IPS-15b (cell line): ENCODE measurements around the gene EXOC6B.

Experiments
- H3K27me3 ChIP-seq: one replicate; pipeline ENCODE4 v1.6.1; 2013; ENCODE audit warnings: low read length; ENCODE audit not compliant: control insufficient read depth, insufficient read depth
- H3K36me3 ChIP-seq: one replicate; pipeline ENCODE4 v1.6.1; 2013; ENCODE audit warnings: low read length; ENCODE audit not compliant: control insufficient read depth, insufficient read depth
- H3K4me1 ChIP-seq: one replicate; pipeline ENCODE4 v1.6.1; 2013; ENCODE audit warnings: mild to moderate bottlenecking, low read length; ENCODE audit not compliant: control insufficient read depth, insufficient read depth
- H3K4me3 ChIP-seq: one replicate; pipeline ENCODE4 v1.5.1; 2013; ENCODE audit warnings: low read depth, low read length
- H3K9ac ChIP-seq: one replicate; pipeline ENCODE4 v1.6.1; 2013; ENCODE audit warnings: low read depth, mild to moderate bottlenecking, low read length
- H3K9me3 ChIP-seq: one replicate; pipeline ENCODE4 v1.6.1; 2013; ENCODE audit warnings: mild to moderate bottlenecking, low read length; ENCODE audit not compliant: control insufficient read depth, insufficient read depth

Gene EXOC6B

DNA sequence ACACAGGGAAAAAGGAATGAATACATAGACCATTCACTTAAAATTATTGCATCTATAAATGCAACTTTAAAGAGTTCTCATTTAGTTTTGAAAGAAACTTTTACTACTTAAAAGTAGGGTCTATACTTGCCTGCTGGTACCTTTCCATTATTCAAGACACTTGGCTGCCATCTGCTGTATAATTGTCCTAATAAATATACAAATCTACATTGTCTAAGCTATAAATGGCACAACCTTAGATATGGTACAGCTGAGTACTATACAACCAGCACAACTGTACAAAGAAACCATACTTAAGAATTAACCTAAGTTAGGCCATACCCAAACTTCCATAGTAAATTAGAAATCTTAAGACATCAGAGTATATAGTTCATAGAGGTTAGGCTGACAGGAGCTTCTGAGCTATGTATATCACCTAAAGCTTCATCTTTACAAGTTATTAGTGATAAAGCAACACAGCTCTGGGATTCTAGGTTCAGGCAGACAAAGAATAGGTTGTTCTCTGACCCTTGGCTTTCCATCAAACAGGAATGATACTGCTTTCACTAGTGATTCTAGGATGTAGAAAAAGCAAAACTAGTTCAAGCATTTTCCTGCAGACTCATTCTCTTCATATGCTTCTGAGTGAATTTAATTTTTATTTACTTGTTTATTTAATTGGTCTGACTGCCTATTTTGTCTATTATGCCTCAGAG lies 22.1 kb downstream of the EXOC6B start:
- Histone ChIP-seq H3K27me3 (no peaks in the 10 kb centered on the region), H3K36me3 (no peaks in the 10 kb centered on the region), H3K4me1 (no peaks in the 10 kb centered on the region), H3K9ac (no peak overlapping the region), H3K4me3 (no peak overlapping the region), H3K9me3 (no peaks in the 10 kb centered on the region)

DNA sequence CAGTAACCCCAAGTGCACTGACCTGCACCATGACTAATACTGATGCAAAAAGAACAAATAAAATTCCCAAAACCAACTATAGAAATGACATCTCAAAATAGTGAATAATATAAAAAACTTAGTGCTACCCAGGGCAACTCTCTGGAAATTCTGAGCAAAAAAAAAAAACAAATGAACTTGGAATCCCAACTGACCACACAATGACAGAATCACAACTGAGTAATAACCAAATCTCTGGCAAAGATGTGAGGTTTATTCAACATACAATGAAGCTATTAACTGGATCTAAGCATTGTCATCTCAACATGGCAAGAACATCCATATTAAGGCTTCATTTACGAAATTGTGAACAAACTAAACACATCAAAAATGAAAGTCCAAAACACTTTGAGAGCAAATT lies 22.7 kb downstream of the EXOC6B start:
- H3K4me3 ChIP-seq, result no peak overlapping the region
- H3K9me3 ChIP-seq, result no peaks in the 10 kb centered on the region
- H3K9ac ChIP-seq, result no peak overlapping the region
- no peaks in the 10 kb centered on the region for H3K4me1 ChIP-seq
- no peaks in the 10 kb centered on the region for H3K36me3 ChIP-seq
- no peaks in the 10 kb centered on the region for H3K27me3 ChIP-seq

DNA sequence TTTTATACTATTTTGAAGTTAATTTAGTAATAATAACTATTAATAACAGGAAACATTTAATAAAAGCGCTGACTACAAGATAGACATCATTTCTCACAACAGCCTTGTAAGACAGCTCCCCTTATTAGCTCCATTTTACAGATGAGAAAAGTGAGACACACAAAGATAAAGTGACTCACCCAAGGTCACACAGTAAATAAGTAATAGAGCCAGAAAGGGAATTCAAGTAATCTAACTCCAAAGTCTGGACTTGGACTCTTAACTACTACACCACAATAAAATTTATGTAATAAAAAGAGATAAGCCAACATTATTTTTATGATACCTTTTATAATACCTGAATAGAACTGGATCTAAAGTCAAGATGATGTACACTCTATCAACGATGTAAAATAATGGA lies 25.3 kb downstream of the EXOC6B start:
- Histone ChIP-seq H3K4me1 (no peaks in the 10 kb centered on the region), H3K27me3 (no peaks in the 10 kb centered on the region), H3K4me3 (no peak overlapping the region), H3K36me3 (no peaks in the 10 kb centered on the region), H3K9me3 (no peaks in the 10 kb centered on the region), H3K9ac (no peak overlapping the region)

DNA sequence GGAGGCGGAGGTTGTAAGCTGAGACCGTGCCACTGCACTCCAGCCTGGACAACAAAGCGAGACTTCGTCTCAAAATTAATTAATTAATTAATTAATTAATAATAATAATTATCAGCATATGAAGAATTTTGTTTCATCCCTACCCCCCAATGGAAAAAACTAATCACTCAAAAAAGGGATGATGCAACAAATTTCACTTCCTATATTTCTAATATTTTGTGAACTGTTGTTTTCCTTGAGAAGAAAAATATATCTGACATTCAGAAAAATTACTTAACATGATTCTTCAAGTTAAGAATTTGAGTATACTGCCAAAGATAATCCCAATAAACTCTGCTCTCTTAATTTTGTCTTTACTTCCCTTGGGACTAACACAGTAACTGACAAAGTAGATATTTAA lies 28.1 kb downstream of the EXOC6B start:
- Histone ChIP-seq H3K27me3 (no peaks in the 10 kb centered on the region), H3K9ac (no peak overlapping the region), H3K36me3 (no peaks in the 10 kb centered on the region), H3K4me3 (no peak overlapping the region), H3K4me1 (no peaks in the 10 kb centered on the region), H3K9me3 (no peaks in the 10 kb centered on the region)

DNA sequence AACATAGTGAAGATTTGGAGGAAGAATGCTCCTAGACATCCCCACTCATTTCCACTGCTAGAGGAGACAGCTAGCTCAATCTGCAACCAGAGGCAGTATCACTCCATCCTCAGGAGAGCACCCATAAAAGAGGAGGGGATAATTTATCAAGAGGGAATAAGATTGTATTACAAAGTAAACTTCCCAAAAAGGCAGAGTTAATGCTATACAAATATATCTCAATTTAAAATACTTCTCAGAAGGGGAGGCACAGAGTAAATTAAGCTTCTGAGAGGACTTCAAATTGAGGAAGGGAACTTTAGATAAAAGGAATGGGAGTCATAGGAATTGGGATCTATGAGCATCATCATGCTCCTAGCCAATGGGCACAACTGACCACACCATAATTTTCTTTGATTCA lies 29.1 kb downstream of the EXOC6B start:
- Histone ChIP-seq H3K9me3 (no peaks in the 10 kb centered on the region), H3K27me3 (no peaks in the 10 kb centered on the region), H3K36me3 (no peaks in the 10 kb centered on the region), H3K4me1 (no peaks in the 10 kb centered on the region), H3K4me3 (no peak overlapping the region), H3K9ac (no peak overlapping the region)

DNA sequence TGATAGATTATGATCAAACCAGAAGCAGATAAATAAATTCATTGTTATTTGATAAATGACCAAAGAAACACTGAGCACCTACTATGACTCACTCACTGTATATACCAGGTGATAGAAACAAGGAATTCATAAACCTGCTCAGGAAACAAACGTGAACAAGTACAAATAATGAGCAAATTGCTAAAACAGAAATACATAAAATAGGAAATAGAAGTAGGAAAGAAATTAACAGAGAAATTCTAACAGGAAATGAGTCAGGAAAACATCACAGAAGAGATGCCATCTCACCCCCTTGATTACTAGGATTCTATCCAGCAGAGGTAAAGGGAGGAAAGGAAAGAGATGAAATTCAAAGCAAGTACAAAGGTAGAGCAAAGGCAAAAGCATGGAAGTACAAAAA lies 31.3 kb downstream of the EXOC6B start:
- Histone ChIP-seq H3K27me3 (no peaks in the 10 kb centered on the region), H3K4me3 (no peak overlapping the region), H3K9ac (no peak overlapping the region), H3K4me1 (no peaks in the 10 kb centered on the region), H3K9me3 (no peaks in the 10 kb centered on the region), H3K36me3 (no peaks in the 10 kb centered on the region)

DNA sequence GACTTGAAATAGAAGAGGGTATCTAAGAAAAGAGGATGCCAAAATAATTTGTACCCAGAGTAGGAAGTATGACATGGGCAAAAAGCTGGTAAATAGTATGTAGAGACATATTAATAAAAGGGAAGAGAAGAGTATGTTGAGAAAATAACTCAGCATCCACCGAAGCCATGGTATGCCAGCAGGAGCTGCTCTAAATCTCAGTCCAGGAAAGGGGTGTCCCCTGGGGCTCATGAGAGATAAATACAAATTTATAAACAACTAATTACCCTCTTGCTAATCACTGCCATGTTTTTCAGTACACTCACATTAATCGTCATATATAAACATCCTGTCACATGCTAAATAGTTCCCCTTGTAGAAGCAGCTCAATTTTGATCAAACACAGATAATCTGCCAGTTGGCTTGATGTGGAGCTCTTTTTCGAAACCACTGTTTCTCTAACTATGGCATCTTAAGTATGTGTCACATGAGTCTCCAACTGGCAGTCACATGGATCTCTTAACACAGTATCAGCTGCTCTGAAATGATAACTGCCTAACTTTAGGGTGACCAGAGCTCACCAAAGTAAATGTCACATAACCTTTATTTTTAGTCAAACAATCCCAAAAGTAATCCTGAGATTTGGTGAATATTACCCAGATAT lies 31.9 kb downstream of the EXOC6B start:
- Histone ChIP-seq H3K27me3 (no peaks in the 10 kb centered on the region), H3K9ac (no peak overlapping the region), H3K9me3 (no peaks in the 10 kb centered on the region), H3K36me3 (no peaks in the 10 kb centered on the region), H3K4me3 (no peak overlapping the region), H3K4me1 (no peaks in the 10 kb centered on the region)

DNA sequence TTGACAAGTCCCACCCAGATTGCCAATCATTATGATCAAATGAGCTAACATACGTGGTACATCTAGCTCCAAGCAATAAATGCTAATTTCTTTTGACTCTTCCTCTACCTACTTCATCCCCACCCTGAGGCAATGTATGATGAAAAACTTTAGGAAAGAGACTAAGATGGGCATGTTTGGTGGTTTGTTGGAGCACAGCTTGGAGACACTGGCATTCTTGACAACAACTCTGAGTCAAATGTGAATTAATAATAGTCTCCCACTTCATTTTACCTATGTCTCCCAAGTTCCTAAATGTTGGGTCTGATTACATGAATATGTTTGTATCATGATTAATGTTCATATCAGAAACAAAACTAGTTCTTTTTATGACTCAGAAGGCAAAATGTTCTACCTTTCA lies 36.6 kb downstream of the EXOC6B start:
- Histone ChIP-seq H3K36me3 (no peaks in the 10 kb centered on the region), H3K4me1 (no peaks in the 10 kb centered on the region), H3K4me3 (no peak overlapping the region), H3K9me3 (no peaks in the 10 kb centered on the region), H3K9ac (no peak overlapping the region), H3K27me3 (no peaks in the 10 kb centered on the region)

DNA sequence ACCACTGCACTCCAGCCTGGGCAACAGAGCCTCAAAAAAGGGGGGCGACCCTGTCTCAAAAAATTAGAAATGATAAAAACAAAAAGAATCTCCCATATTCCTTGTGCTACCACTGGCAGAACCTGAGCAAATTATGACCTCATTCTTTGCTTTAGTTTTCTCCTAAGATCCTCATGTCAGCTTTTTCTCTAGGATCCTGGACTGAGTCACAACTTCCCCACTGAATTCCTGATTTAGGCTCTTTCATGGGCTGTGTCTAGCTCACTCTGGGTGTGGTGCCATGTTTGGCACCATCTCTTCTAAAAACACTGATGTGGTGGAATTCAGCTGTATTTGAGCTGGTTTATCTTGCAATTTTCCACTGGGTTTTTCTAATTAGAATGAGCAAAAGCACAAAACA lies 37.1 kb downstream of the EXOC6B start:
- no peaks in the 10 kb centered on the region for H3K27me3 ChIP-seq
- H3K9me3 ChIP-seq, result no peaks in the 10 kb centered on the region
- no peaks in the 10 kb centered on the region for H3K36me3 ChIP-seq
- H3K4me1 ChIP-seq, result no peaks in the 10 kb centered on the region
- H3K9ac ChIP-seq, result no peak overlapping the region
- no peak overlapping the region for H3K4me3 ChIP-seq

DNA sequence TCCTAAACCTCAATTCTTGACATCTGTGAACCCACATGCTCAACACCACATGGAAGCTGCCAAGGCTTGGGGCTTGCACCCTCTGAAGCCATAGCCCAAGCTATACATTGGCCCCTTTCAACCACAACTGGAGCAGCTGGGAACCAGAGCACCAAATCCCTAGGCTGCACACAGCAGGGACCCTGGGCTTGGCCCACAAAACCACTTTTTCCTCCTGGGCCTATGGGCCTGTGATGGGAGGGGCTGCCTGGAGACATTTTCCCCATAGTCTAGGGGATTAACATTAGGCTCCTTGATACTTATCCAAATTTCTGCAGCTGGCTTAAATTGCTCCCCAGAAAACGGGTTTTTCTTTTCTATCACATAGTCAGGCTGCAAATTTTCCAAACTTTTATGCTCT lies 40.3 kb downstream of the EXOC6B start:
- H3K36me3 ChIP-seq, result no peaks in the 10 kb centered on the region
- no peak overlapping the region for H3K9ac ChIP-seq
- H3K27me3 ChIP-seq, result no peaks in the 10 kb centered on the region
- H3K4me3 ChIP-seq, result no peak overlapping the region
- peaks cover 3% of the 10 kb centered on the region for H3K4me1 ChIP-seq
- H3K9me3 ChIP-seq, result no peaks in the 10 kb centered on the region

DNA sequence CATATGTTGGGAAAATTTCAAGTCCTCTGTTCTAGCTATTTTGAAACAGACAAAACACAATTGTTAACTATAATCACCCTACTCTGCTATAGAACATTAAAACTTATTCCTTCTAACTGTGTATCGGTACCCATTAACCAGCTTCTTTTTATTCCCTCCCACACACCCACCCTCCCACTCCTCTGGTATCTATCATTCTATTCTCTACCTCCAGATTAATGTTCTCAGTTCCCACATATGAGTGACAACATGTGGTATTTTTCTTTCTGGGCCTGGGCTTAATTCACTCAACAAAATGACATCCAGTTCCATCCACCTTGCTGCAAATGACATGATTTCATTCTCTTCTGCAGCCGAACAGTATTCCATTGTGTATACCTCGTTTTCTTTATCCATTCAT lies 43.3 kb downstream of the EXOC6B start:
- Histone ChIP-seq H3K4me3 (no peak overlapping the region), H3K4me1 (peaks cover 3% of the 10 kb centered on the region), H3K9ac (no peak overlapping the region), H3K9me3 (no peaks in the 10 kb centered on the region), H3K27me3 (no peaks in the 10 kb centered on the region), H3K36me3 (no peaks in the 10 kb centered on the region)

DNA sequence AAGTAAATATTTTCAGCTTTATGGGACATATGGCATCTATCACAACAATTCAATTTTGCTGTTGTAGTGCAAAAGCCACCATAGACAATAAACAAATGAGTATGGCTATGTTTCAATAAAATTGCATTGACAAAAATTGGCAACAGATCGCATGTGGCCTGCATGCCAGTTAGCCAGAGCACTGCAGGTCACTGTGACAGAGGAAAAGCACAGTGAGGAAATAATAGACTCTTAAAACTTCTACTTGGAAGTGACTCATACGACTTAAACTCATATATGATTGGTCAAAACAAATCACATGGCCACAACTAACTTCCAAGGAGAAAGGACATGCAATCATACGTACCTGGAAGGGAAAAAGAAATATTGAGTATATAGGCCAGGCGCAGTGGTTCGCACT lies 44.4 kb downstream of the EXOC6B start:
- Histone ChIP-seq H3K9me3 (no peaks in the 10 kb centered on the region), H3K27me3 (no peaks in the 10 kb centered on the region), H3K4me3 (no peak overlapping the region), H3K36me3 (no peaks in the 10 kb centered on the region), H3K4me1 (peaks cover 3% of the 10 kb centered on the region), H3K9ac (no peak overlapping the region)
